ENCODE results near the gene RFX1. TPM values are rescaled to one million over a fixed set of nuclear protein-coding genes. Genes with fewer than 3 reads are reported as not detected.
A peak's percentile ranks its signal among the peaks of the same experiment; 100 is the strongest.

The RFX1 gene
- total and polyA plus RNA-seq, 4 donors: 1.8 to 5.6 (median 3.5) TPM

DNA sequence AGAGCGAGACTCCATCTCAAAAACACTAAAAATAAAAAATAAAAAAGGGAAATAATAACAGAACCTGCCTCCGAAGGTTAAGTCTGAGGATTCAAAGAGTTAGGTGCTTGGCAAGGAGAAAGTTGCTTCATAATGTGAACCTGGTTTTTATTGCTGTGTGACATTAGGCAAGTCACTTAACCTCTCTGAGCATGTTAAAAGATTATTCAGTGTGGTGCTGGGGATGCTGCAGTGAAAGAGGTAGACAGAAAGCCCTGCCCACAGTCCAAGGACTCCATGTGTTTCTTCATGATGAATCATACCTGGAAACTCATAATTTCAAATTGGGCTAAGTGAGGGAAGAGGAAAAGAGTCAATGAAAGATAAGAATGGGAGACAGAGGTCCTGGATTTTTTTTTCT, 27.8 kb upstream of the RFX1 start:
- no peak for TF ChIP-seq GABPA (IDR thresholded peaks at IDR 0.05 in 1 of 2, conservative IDR thresholded peaks at IDR 0.05 in 1 of 2)
- no peak for TF ChIP-seq FOXA1 (IDR thresholded peaks at IDR 0.05)
- no peak for TF ChIP-seq MAX (IDR thresholded peaks at IDR 0.05)
- no peak for TF ChIP-seq HNF4A (conservative IDR thresholded peaks at IDR 0.05)
- TF ChIP-seq, protein P1, sequence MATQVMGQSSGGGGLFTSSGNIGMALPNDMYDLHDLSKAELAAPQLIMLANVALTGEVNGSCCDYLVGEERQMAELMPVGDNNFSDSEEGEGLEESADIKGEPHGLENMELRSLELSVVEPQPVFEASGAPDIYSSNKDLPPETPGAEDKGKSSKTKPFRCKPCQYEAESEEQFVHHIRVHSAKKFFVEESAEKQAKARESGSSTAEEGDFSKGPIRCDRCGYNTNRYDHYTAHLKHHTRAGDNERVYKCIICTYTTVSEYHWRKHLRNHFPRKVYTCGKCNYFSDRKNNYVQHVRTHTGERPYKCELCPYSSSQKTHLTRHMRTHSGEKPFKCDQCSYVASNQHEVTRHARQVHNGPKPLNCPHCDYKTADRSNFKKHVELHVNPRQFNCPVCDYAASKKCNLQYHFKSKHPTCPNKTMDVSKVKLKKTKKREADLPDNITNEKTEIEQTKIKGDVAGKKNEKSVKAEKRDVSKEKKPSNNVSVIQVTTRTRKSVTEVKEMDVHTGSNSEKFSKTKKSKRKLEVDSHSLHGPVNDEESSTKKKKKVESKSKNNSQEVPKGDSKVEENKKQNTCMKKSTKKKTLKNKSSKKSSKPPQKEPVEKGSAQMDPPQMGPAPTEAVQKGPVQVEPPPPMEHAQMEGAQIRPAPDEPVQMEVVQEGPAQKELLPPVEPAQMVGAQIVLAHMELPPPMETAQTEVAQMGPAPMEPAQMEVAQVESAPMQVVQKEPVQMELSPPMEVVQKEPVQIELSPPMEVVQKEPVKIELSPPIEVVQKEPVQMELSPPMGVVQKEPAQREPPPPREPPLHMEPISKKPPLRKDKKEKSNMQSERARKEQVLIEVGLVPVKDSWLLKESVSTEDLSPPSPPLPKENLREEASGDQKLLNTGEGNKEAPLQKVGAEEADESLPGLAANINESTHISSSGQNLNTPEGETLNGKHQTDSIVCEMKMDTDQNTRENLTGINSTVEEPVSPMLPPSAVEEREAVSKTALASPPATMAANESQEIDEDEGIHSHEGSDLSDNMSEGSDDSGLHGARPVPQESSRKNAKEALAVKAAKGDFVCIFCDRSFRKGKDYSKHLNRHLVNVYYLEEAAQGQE (IDR thresholded peaks at IDR 0.05): no peak
- no peak for TF ChIP-seq RAD21 (IDR thresholded peaks at IDR 0.05)
- TF ChIP-seq, protein P2, sequence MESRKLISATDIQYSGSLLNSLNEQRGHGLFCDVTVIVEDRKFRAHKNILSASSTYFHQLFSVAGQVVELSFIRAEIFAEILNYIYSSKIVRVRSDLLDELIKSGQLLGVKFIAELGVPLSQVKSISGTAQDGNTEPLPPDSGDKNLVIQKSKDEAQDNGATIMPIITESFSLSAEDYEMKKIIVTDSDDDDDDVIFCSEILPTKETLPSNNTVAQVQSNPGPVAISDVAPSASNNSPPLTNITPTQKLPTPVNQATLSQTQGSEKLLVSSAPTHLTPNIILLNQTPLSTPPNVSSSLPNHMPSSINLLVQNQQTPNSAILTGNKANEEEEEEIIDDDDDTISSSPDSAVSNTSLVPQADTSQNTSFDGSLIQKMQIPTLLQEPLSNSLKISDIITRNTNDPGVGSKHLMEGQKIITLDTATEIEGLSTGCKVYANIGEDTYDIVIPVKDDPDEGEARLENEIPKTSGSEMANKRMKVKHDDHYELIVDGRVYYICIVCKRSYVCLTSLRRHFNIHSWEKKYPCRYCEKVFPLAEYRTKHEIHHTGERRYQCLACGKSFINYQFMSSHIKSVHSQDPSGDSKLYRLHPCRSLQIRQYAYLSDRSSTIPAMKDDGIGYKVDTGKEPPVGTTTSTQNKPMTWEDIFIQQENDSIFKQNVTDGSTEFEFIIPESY (IDR thresholded peaks at IDR 0.05): no peak
- no peak for TF ChIP-seq SP1 (IDR thresholded peaks at IDR 0.05)
- no peak for TF ChIP-seq NR2F2 (IDR thresholded peaks at IDR 0.05)
- no peak for TF ChIP-seq TAF1 (conservative IDR thresholded peaks at IDR 0.05)
- TF ChIP-seq HNF4G (IDR thresholded peaks at IDR 0.05): no peak
- no peak for TF ChIP-seq YY1 (IDR thresholded peaks at IDR 0.05)
- over 99% methylated on average over 2 of the region's 2 CpGs for WGBS
- Histone ChIP-seq H3K4me3 (ENCODE audit: low read depth in 1 of 3, low read length in 3 of 3) (no peak overlapping the region), H3K9me3 (ENCODE audit: control insufficient read depth in 4 of 4, low read length in 3 of 4) (no peaks in the 10 kb centered on the region), H3K4me1 (ENCODE audit: control insufficient read depth in 4 of 4, insufficient read depth in 4 of 4, low read length in 3 of 4) (peaks cover 0 to 10% (median 5%) of the 10 kb centered on the region in 4 donors), H3K27ac (ENCODE audit: low read depth in 1 of 2, low read length in 2 of 2) (no peak overlapping the region), H3K9ac (ENCODE audit: low read depth in 1 of 2, low read length in 2 of 2) (no peak overlapping the region), H3K27me3 (ENCODE audit: control insufficient read depth in 4 of 4, insufficient read depth in 4 of 4, low read length in 3 of 4) (no peaks in the 10 kb centered on the region), H3K36me3 (ENCODE audit: control insufficient read depth in 4 of 4, insufficient read depth in 3 of 4, low read depth in 1 of 4, low read length in 3 of 4) (peaks cover 0 to 2% (median 0%) of the 10 kb centered on the region in 4 donors)
- DNase-seq (ENCODE audit: low spot score): no peak

DNA sequence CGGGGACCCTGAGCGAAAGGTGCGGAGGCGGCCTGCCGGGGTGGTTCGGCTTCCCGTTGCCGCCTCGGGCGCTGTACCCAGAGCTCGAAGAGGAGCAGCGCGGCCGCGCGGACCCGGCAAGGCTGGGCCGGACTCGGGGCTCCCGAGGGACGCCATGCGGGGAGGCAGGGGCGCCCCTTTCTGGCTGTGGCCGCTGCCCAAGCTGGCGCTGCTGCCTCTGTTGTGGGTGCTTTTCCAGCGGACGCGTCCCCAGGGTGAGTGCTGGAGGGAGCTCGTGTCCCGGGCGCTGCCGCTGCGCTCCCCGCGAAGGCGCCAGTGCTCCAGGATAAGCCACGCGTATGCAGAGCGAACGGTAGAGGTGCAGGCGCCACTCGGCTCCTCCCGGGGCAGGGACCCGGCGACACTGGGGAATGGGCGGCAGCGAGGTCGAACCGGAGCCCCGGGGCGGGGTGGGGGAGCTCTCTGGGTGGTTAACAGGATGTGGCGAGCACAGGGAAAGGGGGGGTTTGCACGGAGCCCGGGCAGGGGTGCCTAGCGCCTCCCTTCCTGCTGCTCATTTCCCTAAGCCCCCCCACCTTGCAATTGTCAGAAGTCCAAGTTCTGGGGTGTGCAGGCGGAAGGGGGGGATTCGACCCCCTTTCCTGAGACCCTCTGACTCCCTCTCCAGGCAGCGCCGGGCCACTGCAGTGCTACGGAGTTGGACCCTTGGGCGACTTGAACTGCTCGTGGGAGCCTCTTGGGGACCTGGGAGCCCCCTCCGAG, 25.8 kb upstream of the RFX1 start, which contains the start of gene IL27RA:
Gene IL27RA, plus strand, starts transcription at position 44 of the 762 bp plus-strand sequence. Its CDS starts 111 bp downstream, at position 155.
- Histone ChIP-seq H3K4me1 (ENCODE audit: control insufficient read depth in 4 of 4, insufficient read depth in 4 of 4, low read length in 3 of 4) (peaks cover 0 to 10% (median 5%) of the 10 kb centered on the region in 4 donors), H3K4me3 (ENCODE audit: low read depth in 1 of 3, low read length in 3 of 3) (peak within 1 kb of the TSS; percentile 49 to 75 (median 59)), H3K9ac (ENCODE audit: low read depth in 1 of 2, low read length in 2 of 2) (peak within 1 kb of the TSS; percentile 13 to 47), H3K36me3 (ENCODE audit: control insufficient read depth in 4 of 4, insufficient read depth in 3 of 4, low read depth in 1 of 4, low read length in 3 of 4) (no peaks in the 10 kb centered on the region), H3K27me3 (ENCODE audit: control insufficient read depth in 4 of 4, insufficient read depth in 4 of 4, low read length in 3 of 4) (no peaks in the 10 kb centered on the region), H3K27ac (ENCODE audit: low read depth in 1 of 2, low read length in 2 of 2) (peak within 1 kb of the TSS; percentile 56 to 62), H3K9me3 (ENCODE audit: control insufficient read depth in 4 of 4, low read length in 3 of 4) (no peaks in the 10 kb centered on the region)
- DNase-seq (ENCODE audit: low spot score): peak; percentile 65
- under 1% methylated on average over 63 of the region's 63 CpGs for WGBS
- TF ChIP-seq, protein P3, sequence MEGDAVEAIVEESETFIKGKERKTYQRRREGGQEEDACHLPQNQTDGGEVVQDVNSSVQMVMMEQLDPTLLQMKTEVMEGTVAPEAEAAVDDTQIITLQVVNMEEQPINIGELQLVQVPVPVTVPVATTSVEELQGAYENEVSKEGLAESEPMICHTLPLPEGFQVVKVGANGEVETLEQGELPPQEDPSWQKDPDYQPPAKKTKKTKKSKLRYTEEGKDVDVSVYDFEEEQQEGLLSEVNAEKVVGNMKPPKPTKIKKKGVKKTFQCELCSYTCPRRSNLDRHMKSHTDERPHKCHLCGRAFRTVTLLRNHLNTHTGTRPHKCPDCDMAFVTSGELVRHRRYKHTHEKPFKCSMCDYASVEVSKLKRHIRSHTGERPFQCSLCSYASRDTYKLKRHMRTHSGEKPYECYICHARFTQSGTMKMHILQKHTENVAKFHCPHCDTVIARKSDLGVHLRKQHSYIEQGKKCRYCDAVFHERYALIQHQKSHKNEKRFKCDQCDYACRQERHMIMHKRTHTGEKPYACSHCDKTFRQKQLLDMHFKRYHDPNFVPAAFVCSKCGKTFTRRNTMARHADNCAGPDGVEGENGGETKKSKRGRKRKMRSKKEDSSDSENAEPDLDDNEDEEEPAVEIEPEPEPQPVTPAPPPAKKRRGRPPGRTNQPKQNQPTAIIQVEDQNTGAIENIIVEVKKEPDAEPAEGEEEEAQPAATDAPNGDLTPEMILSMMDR (IDR thresholded peaks at IDR 0.05; ENCODE audit: low read depth, low read length, missing input control): peak; percentile 48
- peak; percentile 40 to 55 for TF ChIP-seq RAD21 (IDR thresholded peaks at IDR 0.05)
- no peak for TF ChIP-seq JUND (IDR thresholded peaks at IDR 0.05)
- TF ChIP-seq MAX (IDR thresholded peaks at IDR 0.05): no peak
- TF ChIP-seq, protein P1 (IDR thresholded peaks at IDR 0.05): no peak
- TF ChIP-seq NR2F2 (IDR thresholded peaks at IDR 0.05): no peak
- TF ChIP-seq EGR1 (IDR thresholded peaks at IDR 0.05; ENCODE audit: low read depth in 2 of 2): no peak
- no peak for TF ChIP-seq RXRA (IDR thresholded peaks at IDR 0.05)
- TF ChIP-seq, protein P2 (IDR thresholded peaks at IDR 0.05): no peak
- TF ChIP-seq TAF1 (conservative IDR thresholded peaks at IDR 0.05): no peak
- no peak for TF ChIP-seq YY1 (IDR thresholded peaks at IDR 0.05)
- TF ChIP-seq HNF4A (conservative IDR thresholded peaks at IDR 0.05): no peak
- TF ChIP-seq SP1 (IDR thresholded peaks at IDR 0.05): no peak

Measured in liver (tissue), 9 donors.